Esophagus squamous epithelium (tissue), 5 donors: ENCODE data around the gene KIR3DL2. TPM values are rescaled to one million over a fixed set of nuclear protein-coding genes. Genes with fewer than 3 reads are reported as not detected.
"Not testable (repeated sequence)": the region's sequence is repeated elsewhere in the genome, so short reads cannot be mapped to it uniquely, and the experiment has no call there.

Source experiments
- DNase-seq: peaks from one replicate; lab custom pipeline; 2025; lab: John Stamatoyannopoulos, UW
- H3K27ac ChIP-seq, 4 donors: fragments of 200-600 bp; sonication (generic); one replicate each; pipeline ENCODE4 v1.5.1; 2016 to 2019; ENCODE audit warnings: mild to moderate bottlenecking in 1 of 4
- H3K27me3 ChIP-seq, 4 donors: fragments of 200-600 bp; sonication (generic); 1 replicate in 3 of 4; 2 replicates in 1 of 4; pipeline versions ENCODE4 v1.5.1 to v1.6.0; 2017 to 2021; ENCODE audit warnings: antibody characterized with exemption in 1 of 4
- H3K36me3 ChIP-seq, 3 donors: fragments of 200-600 bp; sonication (generic); one replicate each; pipeline ENCODE4 v1.5.1; 2016 to 2019
- H3K4me1 ChIP-seq, 3 donors: fragments of 200-600 bp; sonication (generic); one replicate each; pipeline ENCODE4 v1.5.1; 2017 to 2019
- H3K4me3 ChIP-seq, 4 donors: fragments of 200-600 bp; sonication (generic); 1 replicate in 3 of 4; 2 replicates in 1 of 4; pipeline ENCODE4 v1.5.1; 2016 to 2019; ENCODE audit warnings: mild to moderate bottlenecking in 2 of 4, moderate library complexity in 1 of 4
- H3K9me3 ChIP-seq, 3 donors: fragments of 200-600 bp; sonication (generic); one replicate each; pipeline ENCODE4 v1.5.1; 2016 to 2019
- CTCF ChIP-seq, 6 experiments: fragments of 450-650 bp in 4 of 6; fragments of 200-600 bp in 2 of 6; sonication (generic) in 2 of 6; IDR thresholded peaks; one replicate each; pipeline ENCODE4 v1.5.1; 2016 to 2019; ENCODE audit warnings: antibody characterized with exemption in 6 of 6, mild to moderate bottlenecking in 4 of 6, moderate library complexity in 4 of 6
- POLR2A ChIP-seq, 4 donors: fragments of 450-650 bp; IDR thresholded peaks; one replicate each; pipeline ENCODE4 v1.6.1; 2017; ENCODE audit warnings: antibody characterized with exemption in 4 of 4, mild to moderate bottlenecking in 4 of 4, moderate library complexity in 3 of 4
- WGBS, 2 donors: methylation state at CpG; one replicate each; pipeline ENCODE4 v1.1.5; 2018; 5-methylcytosine and 5-hydroxymethylcytosine counted together
- intact Hi-C: fragments of 100-400 bp; cut with DNase I; formaldehyde crosslinking; loops from one replicate; pipeline ENCODE4 v1.15.0; 2022
- total RNA-seq, 4 donors: library from RNA; depleted of rRNA; stranded (reverse); fragments of >200 nt; gene quantifications; one replicate each; pipeline ENCODE4 v1.1.0, GENCODE V29; 2016
- donor health status: DM: yes; HTN: yes; CAD: no.

The KIR3DL2 gene
- total RNA-seq, 4 donors from 2014 or later, result not detected

DNA sequence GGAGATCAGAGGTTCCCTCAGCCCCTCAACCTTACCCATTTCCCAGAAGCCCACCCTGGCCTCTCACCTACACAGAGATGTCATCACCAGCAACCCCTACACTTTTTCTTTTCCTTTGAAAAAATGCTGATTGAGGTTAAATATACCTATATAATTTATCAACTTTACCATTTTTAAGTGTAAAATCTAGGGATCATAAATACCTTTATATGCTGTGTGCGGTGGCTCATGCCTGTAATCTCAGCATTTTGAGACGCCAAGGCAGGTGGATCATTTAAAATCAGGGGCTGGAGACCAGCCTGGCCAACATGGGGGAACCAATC, 43.8 kb upstream of the KIR3DL2 start:
- H3K27ac ChIP-seq, result no peak overlapping the region
- intact Hi-C loops, result no loop called here
- DNase-seq, result no peak
- peaks cover 0 to 11% (median 0%) of the 10 kb centered on the region in 4 donors for H3K27me3 ChIP-seq
- H3K4me3 ChIP-seq, result no peak overlapping the region
- TF ChIP-seq CTCF (IDR thresholded peaks at IDR 0.05), result no peak
- TF ChIP-seq POLR2A (IDR thresholded peaks at IDR 0.05), result no peak
- H3K9me3 ChIP-seq, result no peaks in the 10 kb centered on the region
- H3K36me3 ChIP-seq, result no peaks in the 10 kb centered on the region
- 82 to 83% methylated on average over 2 of the region's 2 CpGs for WGBS, 2 donors
- H3K4me1 ChIP-seq, result no peaks in the 10 kb centered on the region

DNA sequence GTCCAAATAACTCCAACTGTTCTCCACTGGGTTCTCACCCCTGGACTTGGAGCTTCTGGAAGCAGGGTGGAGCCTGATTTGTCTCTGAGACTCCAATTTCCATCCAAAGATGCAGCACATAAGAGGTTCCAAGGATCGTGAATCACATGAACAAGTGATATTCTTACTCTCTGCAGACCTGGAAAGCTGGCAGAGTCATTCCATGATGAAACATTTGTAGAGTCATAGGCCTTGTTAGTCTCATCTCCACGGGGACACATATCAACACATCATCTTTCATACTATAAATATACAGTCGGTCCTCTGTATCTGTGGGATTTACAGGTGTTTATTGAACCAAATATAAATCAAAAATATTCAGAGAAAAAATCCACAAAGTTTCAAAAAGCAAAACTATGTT, 35.7 kb upstream of the KIR3DL2 start:
- WGBS, 2 donors, result 38 to 62% methylated on average over 3 of the region's 3 CpGs
- intact Hi-C loops, DNase-seq, H3K36me3 ChIP-seq, H3K4me3 ChIP-seq, H3K9me3 ChIP-seq, H3K27me3 ChIP-seq, H3K4me1 ChIP-seq, H3K27ac ChIP-seq: not testable (repeated sequence)

- H3K27me3 ChIP-seq, H3K4me1 ChIP-seq, H3K36me3 ChIP-seq, H3K4me3 ChIP-seq, H3K27ac ChIP-seq, DNase-seq, intact Hi-C loops, H3K9me3 ChIP-seq: not testable (repeated sequence)
- WGBS, 2 donors, result 87 to 89% methylated on average over 5 to 14 of the region's 17 CpGs
Measured at GRCh38 chr19:54816251-54816650, 34.0 kb upstream of the KIR3DL2 start, which contains the start of gene KIR3DL1. KIR3DL1 (plus strand) TSS chr19:54816468.

GRCh38 chr19:54817670-54818536, 32.3 kb upstream of the KIR3DL2 start:
- Histone ChIP-seq H3K27me3 (no peaks in the 10 kb centered on the region), H3K4me3 (no peak overlapping the region), H3K4me1 (no peaks in the 10 kb centered on the region), H3K36me3 (no peaks in the 10 kb centered on the region), H3K27ac (no peak overlapping the region), H3K9me3 (no peaks in the 10 kb centered on the region)
- WGBS, 2 donors, result 61 to 93% methylated on average over 5 to 8 of the region's 15 CpGs
- no peak for DNase-seq
- TF ChIP-seq CTCF (IDR thresholded peaks at IDR 0.05), result no peak
- no peak for TF ChIP-seq POLR2A (IDR thresholded peaks at IDR 0.05)
- intact Hi-C loops, result no loop called here

- H3K4me1 ChIP-seq, H3K9me3 ChIP-seq, H3K27ac ChIP-seq, H3K4me3 ChIP-seq, DNase-seq, H3K27me3 ChIP-seq, H3K36me3 ChIP-seq, intact Hi-C loops: not testable (repeated sequence)
- WGBS, 2 donors, result 33 to 57% methylated on average over 1 to 4 of the region's 4 CpGs
Measured at GRCh38 chr19:54824416-54824815, 25.8 kb upstream of the KIR3DL2 start.

DNA sequence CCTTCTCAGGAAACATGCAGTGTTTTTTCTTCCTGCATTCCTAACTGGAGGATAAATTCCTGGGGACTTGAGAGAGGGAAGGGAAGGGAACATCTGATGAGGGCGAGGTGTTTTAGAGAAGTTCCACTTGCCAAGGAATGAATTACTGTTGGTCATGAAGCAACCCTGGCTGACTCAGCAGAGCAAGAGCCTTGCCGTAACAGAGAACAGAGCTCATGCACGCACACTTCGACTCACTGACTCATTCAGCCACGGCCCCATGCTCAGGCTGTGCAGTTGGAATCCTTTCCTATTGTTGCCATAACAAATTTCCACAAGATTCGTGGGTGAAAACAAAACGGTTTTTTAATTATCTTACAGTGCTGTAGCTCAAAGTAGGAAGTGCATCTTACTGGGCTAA, 24.9 kb upstream of the KIR3DL2 start:
- H3K9me3 ChIP-seq, H3K27me3 ChIP-seq, DNase-seq, H3K27ac ChIP-seq, H3K4me3 ChIP-seq, intact Hi-C loops, H3K4me1 ChIP-seq, H3K36me3 ChIP-seq: not testable (repeated sequence)
- WGBS, 2 donors, result 20 to 47% methylated on average over 6 to 7 of the region's 7 CpGs

GRCh38 chr19:54828064-54828463, 22.2 kb upstream of the KIR3DL2 start:
- WGBS, 2 donors, result 57 to 76% methylated on average over 6 of the region's 8 CpGs
- H3K27ac ChIP-seq, H3K4me1 ChIP-seq: not testable (repeated sequence)

DNA sequence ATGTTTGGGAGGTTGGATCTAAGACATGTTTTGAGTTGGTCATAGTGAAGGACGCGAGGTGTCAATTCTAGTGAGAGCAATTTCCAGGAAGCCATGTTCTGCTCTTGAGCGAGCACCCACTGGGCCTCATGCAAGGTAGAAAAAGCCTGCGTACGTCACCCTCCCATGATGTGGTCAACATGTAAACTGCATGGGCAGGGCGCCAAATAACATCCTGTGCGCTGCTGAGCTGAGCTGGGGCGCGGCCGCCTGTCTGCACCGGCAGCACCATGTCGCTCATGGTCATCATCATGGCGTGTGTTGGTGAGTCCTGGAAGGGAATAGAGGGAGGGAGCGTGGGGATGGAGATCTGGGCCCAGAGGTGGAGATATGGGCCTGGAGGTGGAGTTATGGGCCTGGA, 17.7 kb upstream of the KIR3DL2 start, which contains the start of gene KIR2DS4:
Gene KIR2DS4 (plus strand): TSS at position 181 of the 400 bp plus-strand sequence.
- H3K36me3 ChIP-seq, H3K27ac ChIP-seq, H3K27me3 ChIP-seq, H3K4me1 ChIP-seq, H3K9me3 ChIP-seq, DNase-seq, H3K4me3 ChIP-seq, intact Hi-C loops: not testable (repeated sequence)
- 85 to 90% methylated on average over 3 to 10 of the region's 14 CpGs for WGBS, 2 donors

More at GRCh38 chr19:54828064-54828463, 22.2 kb upstream of the KIR3DL2 start:
- H3K9me3 ChIP-seq, intact Hi-C loops, H3K27me3 ChIP-seq, DNase-seq, H3K4me3 ChIP-seq, H3K36me3 ChIP-seq: not testable (repeated sequence)

DNA sequence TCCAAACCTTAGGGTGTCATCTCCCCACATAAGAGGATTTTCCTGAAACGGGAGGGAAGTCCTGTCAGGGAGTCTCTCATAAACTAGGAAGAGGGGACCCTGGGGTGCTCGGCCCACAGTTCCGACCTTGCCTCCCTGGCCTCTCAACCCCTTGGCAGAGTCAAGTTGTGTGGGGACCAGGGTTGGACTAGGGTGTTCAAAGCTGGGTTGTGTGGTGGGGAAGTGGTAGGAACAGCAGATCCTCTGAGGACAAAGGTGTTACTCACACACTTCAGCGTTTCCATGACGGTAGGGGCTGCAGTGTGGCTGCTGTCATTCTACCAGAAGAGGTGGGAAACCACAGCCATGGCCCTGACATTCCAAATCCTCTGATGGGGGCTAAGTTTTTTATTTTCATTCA, 15.1 kb upstream of the KIR3DL2 start:
- H3K9me3 ChIP-seq, H3K27me3 ChIP-seq, H3K4me3 ChIP-seq, intact Hi-C loops, H3K4me1 ChIP-seq, H3K27ac ChIP-seq, DNase-seq, H3K36me3 ChIP-seq: not testable (repeated sequence)
- no CpG with 5 or more reads among the region's 5 CpGs for WGBS, 2 donors

DNA sequence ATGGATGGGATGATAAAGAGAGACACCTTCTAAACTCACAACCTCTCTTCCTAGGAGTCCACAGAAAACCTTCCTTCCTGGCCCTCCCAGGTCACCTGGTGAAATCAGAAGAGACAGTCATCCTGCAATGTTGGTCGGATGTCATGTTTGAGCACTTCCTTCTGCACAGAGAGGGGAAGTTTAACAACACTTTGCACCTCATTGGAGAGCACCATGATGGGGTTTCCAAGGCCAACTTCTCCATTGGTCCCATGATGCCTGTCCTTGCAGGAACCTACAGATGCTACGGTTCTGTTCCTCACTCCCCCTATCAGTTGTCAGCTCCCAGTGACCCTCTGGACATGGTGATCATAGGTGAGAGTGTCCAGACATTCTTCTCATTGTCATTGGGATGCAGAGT, 12.7 kb upstream of the KIR3DL2 start:
- 43 to 100% methylated on average over 1 of the region's 2 CpGs for WGBS, 2 donors
- H3K4me1 ChIP-seq, intact Hi-C loops, H3K4me3 ChIP-seq, H3K27me3 ChIP-seq, H3K27ac ChIP-seq, DNase-seq, H3K9me3 ChIP-seq, H3K36me3 ChIP-seq: not testable (repeated sequence)

DNA sequence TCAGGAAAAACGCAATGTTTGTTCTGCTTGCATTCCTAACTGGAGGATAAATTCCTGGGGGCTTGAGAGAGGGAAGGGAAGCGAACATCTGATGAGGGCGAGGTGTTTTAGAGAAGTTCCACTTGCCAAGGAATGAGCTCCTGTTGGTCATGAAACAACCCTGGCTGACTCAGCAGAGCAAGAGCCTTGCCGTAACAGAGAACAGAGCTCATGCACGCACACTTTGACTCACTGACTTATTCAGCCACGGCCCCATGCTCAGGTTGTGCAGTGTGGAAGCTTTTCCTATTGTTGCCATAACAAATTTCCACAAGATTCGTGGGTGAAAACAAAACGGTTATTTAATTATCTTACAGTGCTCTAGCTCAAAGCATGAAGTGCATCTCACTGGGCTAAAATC, 7.1 kb upstream of the KIR3DL2 start:
- H3K27me3 ChIP-seq, H3K4me3 ChIP-seq, H3K4me1 ChIP-seq, intact Hi-C loops, DNase-seq, H3K36me3 ChIP-seq, H3K9me3 ChIP-seq, H3K27ac ChIP-seq: not testable (repeated sequence)
- 55 to 57% methylated on average over 3 to 6 of the region's 8 CpGs for WGBS, 2 donors
